Activated B cell treated with CpG ODN at 0.5 μM for 24 hours (primary cell): ENCODE results near the gene SH3PXD2A. TPM values are rescaled to one million over a fixed set of nuclear protein-coding genes. Genes with fewer than 3 reads are reported as not detected.

Experiments used
- ATAC-seq: fragments of 200-7000 bp; cut with Tn5 transposase; one replicate; pipeline ENCODE4 v1.10.0; 2021; ENCODE audit warnings: low read depth, mild to moderate bottlenecking, moderate library complexity
- CTCF ChIA-PET: fragments of 350-600 bp; sonication (Branson Sonifier 250); formaldehyde crosslinking; loops from one replicate; lab custom pipeline; 2021; ENCODE audit warnings: antibody characterized with exemption; lab: Charles Lee
- POLR2A ChIA-PET: fragments of 350-600 bp; sonication (Branson Sonifier 250); formaldehyde crosslinking; loops from one replicate; lab custom pipeline; 2021; ENCODE audit warnings: antibody characterized with exemption; lab: Charles Lee
- DNase-seq: peaks from one replicate; pipeline ENCODE4 v3.0.0; 2022
- H3K27ac Mint-ChIP-seq: one replicate; pipeline ENCODE4 v1.8.0; 2020; ENCODE audit warnings: mixed read lengths
- H3K27me3 Mint-ChIP-seq: one replicate; pipeline ENCODE4 v1.8.0; 2021; ENCODE audit warnings: mixed read lengths
- H3K36me3 Mint-ChIP-seq: one replicate; pipeline ENCODE4 v1.8.0; 2021; ENCODE audit warnings: low read depth, mixed read lengths
- H3K4me1 Mint-ChIP-seq: one replicate; pipeline ENCODE4 v1.8.0; 2021; ENCODE audit warnings: mixed read lengths
- H3K4me3 Mint-ChIP-seq: one replicate; pipeline ENCODE4 v1.8.0; 2020; ENCODE audit warnings: mild to moderate bottlenecking, mixed read lengths
- H3K9me3 Mint-ChIP-seq: one replicate; pipeline ENCODE4 v1.8.0; 2020; ENCODE audit warnings: mixed read lengths
- intact Hi-C: fragments of 100-400 bp; cut with micrococcal nuclease; formaldehyde crosslinking; loops from one replicate; pipeline ENCODE4 v1.15.1; 2024
- total RNA-seq: library from RNA; stranded (reverse); gene quantifications from 2 replicates; pipeline ENCODE4 v1.2.3, GENCODE V29; 2022
- TF ChIP-seq, protein P1 (sequence below): fragments of 200-600 bp; IDR thresholded peaks from one replicate; pipeline ENCODE4 v1.8.0; 2022; ENCODE audit warnings: antibody characterized with exemption, mild to moderate bottlenecking

Gene SH3PXD2A
- total RNA-seq, 1 donor from 2014 or later = 18.2 TPM

DNA sequence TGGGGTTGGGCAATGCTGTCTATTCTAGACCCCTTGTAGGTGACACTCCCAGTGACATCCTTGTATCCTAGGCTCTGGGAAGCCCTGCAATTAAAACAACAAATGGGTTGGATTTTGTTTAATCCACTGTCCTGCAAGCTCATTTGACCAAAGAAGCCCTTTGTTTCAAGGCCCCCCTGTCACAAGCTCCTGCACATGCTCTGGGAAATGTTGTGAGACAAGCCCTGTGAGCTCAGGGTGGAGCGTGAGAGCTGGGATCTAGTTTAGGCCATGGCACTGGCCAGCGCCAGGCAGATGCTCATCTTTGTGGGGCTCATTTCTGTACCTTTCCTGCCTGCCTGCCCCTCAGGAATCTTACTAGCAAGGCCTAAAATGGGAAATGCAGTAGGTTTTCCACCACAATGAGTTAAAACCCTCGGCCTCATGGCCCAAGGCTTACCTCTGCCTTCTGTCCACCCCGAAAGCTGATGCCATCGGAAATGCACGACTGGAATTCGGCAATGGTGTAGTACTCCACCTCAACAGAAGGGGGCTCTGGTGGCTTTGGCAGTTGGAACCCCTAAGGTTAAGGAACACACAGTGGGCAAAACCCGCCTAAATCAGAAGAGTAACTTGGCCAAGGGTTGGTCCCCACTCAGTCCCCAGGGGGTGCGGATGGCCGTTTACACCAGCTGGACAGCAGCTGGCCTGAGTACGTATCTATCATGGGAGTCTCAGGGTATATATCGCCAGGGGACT is 249.8 kb downstream of the SH3PXD2A start:
- ChIA-PET CTCF (interaction anchor here (0.7 to 2.0 kb wide), 4 partner anchors 73 to 107 kb away, joined by 3 to 27 read pairs (median 4); no protein-coding TSS in a partner anchor), POLR2A (interaction anchor here (0.9 kb wide), 1 partner anchor 80 kb away, joined by 6 read pairs; no protein-coding TSS in a partner anchor)

DNA sequence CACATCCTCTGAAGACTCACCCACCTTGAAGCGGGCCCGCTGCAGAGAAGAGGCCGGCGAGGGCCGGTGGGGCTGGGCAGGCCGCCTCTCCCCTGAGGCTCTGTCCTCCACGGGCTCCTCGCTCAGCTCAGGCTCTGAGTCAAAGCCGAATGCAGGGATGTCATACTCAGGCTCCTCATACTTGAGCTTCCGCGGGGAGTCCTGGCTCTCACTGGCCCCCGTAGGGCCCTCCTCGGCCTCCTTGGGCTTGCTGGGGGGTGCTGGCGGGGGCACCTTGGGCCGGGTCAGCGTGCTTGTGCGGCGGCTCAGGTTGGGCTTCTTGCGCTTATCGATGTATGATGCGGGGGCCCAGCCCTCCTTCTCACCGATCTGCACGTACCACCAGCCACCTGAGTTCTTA is 252.0 kb downstream of the SH3PXD2A start:
- ChIA-PET POLR2A (no interaction called here), CTCF (no interaction called here)
- intact Hi-C loops = no loop called here
- no peaks in the 10 kb centered on the region for H3K4me1 Mint-ChIP-seq
- no peak overlapping the region for H3K27ac Mint-ChIP-seq
- H3K27me3 Mint-ChIP-seq = no peaks in the 10 kb centered on the region
- ATAC-seq (no peak), DNase-seq (no peak)
- TF ChIP-seq, protein P1, sequence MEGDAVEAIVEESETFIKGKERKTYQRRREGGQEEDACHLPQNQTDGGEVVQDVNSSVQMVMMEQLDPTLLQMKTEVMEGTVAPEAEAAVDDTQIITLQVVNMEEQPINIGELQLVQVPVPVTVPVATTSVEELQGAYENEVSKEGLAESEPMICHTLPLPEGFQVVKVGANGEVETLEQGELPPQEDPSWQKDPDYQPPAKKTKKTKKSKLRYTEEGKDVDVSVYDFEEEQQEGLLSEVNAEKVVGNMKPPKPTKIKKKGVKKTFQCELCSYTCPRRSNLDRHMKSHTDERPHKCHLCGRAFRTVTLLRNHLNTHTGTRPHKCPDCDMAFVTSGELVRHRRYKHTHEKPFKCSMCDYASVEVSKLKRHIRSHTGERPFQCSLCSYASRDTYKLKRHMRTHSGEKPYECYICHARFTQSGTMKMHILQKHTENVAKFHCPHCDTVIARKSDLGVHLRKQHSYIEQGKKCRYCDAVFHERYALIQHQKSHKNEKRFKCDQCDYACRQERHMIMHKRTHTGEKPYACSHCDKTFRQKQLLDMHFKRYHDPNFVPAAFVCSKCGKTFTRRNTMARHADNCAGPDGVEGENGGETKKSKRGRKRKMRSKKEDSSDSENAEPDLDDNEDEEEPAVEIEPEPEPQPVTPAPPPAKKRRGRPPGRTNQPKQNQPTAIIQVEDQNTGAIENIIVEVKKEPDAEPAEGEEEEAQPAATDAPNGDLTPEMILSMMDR = no peak
- H3K9me3 Mint-ChIP-seq = no peaks in the 10 kb centered on the region
- H3K36me3 Mint-ChIP-seq = peaks cover 29% of the 10 kb centered on the region
- no peak overlapping the region for H3K4me3 Mint-ChIP-seq

More for the DNA sequence above, 249.8 kb downstream of the SH3PXD2A start:
- H3K27ac Mint-ChIP-seq = no peak overlapping the region
- no peak for DNase-seq
- H3K36me3 Mint-ChIP-seq = peaks cover 38% of the 10 kb centered on the region
- ATAC-seq = no peak
- TF ChIP-seq, protein P1 = no peak
- intact Hi-C loops = loop anchor here (1.0 kb wide), 1 partner anchor 81 kb away; no protein-coding TSS in a partner anchor
- H3K9me3 Mint-ChIP-seq = no peaks in the 10 kb centered on the region
- H3K4me1 Mint-ChIP-seq = no peaks in the 10 kb centered on the region
- H3K27me3 Mint-ChIP-seq = no peaks in the 10 kb centered on the region
- no peak overlapping the region for H3K4me3 Mint-ChIP-seq

DNA sequence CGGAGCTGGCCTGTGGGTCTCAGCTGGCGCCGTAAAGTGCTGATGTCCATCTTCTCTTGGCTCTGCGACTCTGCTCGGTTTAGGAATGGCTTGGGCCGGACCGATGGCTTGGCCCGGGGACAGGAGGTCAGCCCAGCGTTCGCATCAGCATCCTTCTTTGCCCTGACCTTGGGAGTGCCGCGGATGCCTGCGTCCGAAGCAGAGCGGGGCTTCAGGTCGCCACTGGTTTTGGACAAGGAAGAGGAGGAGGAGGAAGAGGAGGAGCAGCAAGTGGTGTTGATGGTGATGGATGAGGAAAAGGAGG is 252.6 kb downstream of the SH3PXD2A start:
- no peaks in the 10 kb centered on the region for H3K9me3 Mint-ChIP-seq
- TF ChIP-seq, protein P1 = no peak
- no peak for DNase-seq
- H3K27ac Mint-ChIP-seq = no peak overlapping the region
- POLR2A ChIA-PET = no interaction called here
- H3K27me3 Mint-ChIP-seq = no peaks in the 10 kb centered on the region
- CTCF ChIA-PET = interaction anchor here (1.1 kb wide), 1 partner anchor 10 kb away, joined by 3 read pairs; no protein-coding TSS in a partner anchor
- intact Hi-C loops = no loop called here
- H3K4me3 Mint-ChIP-seq = no peak overlapping the region
- no peak for ATAC-seq
- no peaks in the 10 kb centered on the region for H3K4me1 Mint-ChIP-seq
- H3K36me3 Mint-ChIP-seq = peaks cover 25% of the 10 kb centered on the region

DNA sequence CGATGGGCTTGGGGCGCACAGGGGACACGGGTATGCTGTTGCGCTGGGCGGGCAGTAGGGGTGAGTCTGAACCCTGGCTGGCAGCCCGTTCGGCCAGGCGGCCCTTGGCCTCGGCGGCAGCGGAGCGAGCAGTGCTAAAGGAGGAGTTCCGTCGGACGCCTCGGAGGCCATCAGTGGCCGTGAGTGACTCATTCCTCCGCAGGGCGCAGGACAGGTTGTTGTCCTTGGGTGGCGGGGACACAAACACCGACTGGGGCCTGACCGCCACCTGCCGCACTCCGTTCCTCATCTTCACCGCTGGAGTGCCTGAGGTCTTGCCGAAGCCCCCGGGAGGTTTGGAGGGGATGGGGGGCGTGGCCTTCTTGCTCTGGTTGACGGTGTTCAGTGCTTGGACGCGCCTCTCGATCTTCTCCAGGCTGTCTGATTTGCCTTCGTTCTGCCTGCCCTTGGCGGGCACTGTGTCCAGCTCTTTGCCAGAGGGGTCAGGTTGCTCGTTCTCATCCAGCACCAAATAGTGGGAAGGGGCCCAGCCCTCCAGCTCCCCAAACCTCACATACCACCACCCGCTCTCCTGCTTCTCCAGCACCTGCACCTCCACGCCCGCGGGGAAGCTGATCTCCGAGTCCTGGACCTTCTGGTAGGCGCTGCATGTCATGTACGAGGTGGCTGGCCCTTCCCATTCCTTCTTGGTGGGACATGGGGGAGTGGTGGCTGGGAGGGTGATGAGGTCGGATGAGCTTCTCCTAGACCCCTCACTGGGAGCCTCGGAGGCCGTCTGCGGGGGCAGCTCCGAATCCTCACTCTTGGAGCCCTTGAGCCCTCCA is 253.1 kb downstream of the SH3PXD2A start:
- intact Hi-C loops = no loop called here
- TF ChIP-seq, protein P1 = no peak
- no peak for DNase-seq
- POLR2A ChIA-PET = no interaction called here
- H3K4me1 Mint-ChIP-seq = no peaks in the 10 kb centered on the region
- H3K27ac Mint-ChIP-seq = no peak overlapping the region
- H3K36me3 Mint-ChIP-seq = peaks cover 24% of the 10 kb centered on the region
- H3K4me3 Mint-ChIP-seq = no peak overlapping the region
- no peaks in the 10 kb centered on the region for H3K9me3 Mint-ChIP-seq
- ATAC-seq = no peak
- CTCF ChIA-PET = interaction anchor here (1.0 to 1.1 kb wide), 2 partner anchors 9 to 84 kb away, joined by 3 read pairs; no protein-coding TSS in a partner anchor
- H3K27me3 Mint-ChIP-seq = no peaks in the 10 kb centered on the region
